ENCODE data around the gene RYR3.

Gene RYR3

GRCh38 chr15:33646744-33647143 lies 336.0 kb downstream of the RYR3 start:
- H3K79me2 ChIP-seq (ENCODE audit: insufficient read depth, low read length), result no peaks in the 10 kb centered on the region
- no peaks in the 10 kb centered on the region for H4K20me1 ChIP-seq (ENCODE audit: low read depth, low read length)
- no peak overlapping the region for H3K9ac ChIP-seq (ENCODE audit: low read length)
- TF ChIP-seq, protein P1, sequence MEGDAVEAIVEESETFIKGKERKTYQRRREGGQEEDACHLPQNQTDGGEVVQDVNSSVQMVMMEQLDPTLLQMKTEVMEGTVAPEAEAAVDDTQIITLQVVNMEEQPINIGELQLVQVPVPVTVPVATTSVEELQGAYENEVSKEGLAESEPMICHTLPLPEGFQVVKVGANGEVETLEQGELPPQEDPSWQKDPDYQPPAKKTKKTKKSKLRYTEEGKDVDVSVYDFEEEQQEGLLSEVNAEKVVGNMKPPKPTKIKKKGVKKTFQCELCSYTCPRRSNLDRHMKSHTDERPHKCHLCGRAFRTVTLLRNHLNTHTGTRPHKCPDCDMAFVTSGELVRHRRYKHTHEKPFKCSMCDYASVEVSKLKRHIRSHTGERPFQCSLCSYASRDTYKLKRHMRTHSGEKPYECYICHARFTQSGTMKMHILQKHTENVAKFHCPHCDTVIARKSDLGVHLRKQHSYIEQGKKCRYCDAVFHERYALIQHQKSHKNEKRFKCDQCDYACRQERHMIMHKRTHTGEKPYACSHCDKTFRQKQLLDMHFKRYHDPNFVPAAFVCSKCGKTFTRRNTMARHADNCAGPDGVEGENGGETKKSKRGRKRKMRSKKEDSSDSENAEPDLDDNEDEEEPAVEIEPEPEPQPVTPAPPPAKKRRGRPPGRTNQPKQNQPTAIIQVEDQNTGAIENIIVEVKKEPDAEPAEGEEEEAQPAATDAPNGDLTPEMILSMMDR (IDR thresholded peaks at IDR 0.05; ENCODE audit: insufficient read depth, low read length, poor library complexity, severe bottlenecking), result no peak
- TF ChIP-seq EZH2phosphoT487 (conservative IDR thresholded peaks at IDR 0.05; ENCODE audit: low read length), result no peak
- H2AFZ ChIP-seq (ENCODE audit: low read depth, low read length, severe bottlenecking), result no peak overlapping the region
- H3K27ac ChIP-seq (ENCODE audit: low read depth, low read length), result no peak overlapping the region
- no peaks in the 10 kb centered on the region for H3K36me3 ChIP-seq (ENCODE audit: low read length)
- no peak overlapping the region for H3K4me3 ChIP-seq (ENCODE audit: insufficient read depth, low read length, poor library complexity, severe bottlenecking)
- H3K27me3 ChIP-seq (ENCODE audit: low read length), result peaks cover 3% of the 10 kb centered on the region; the same call in 1 of the 2 replicates
- H3K4me2 ChIP-seq (ENCODE audit: low read depth, low read length, poor library complexity, severe bottlenecking), result no peak overlapping the region
- H3F3A ChIP-seq (ENCODE audit: insufficient read depth), result no peaks in the 10 kb centered on the region
- H3K9me2 ChIP-seq (replicated peaks; ENCODE audit: insufficient read depth, low read length), result no peaks in the 10 kb centered on the region
- H3K9me3 ChIP-seq (ENCODE audit: insufficient read depth, low read length), result no peaks in the 10 kb centered on the region

DNA sequence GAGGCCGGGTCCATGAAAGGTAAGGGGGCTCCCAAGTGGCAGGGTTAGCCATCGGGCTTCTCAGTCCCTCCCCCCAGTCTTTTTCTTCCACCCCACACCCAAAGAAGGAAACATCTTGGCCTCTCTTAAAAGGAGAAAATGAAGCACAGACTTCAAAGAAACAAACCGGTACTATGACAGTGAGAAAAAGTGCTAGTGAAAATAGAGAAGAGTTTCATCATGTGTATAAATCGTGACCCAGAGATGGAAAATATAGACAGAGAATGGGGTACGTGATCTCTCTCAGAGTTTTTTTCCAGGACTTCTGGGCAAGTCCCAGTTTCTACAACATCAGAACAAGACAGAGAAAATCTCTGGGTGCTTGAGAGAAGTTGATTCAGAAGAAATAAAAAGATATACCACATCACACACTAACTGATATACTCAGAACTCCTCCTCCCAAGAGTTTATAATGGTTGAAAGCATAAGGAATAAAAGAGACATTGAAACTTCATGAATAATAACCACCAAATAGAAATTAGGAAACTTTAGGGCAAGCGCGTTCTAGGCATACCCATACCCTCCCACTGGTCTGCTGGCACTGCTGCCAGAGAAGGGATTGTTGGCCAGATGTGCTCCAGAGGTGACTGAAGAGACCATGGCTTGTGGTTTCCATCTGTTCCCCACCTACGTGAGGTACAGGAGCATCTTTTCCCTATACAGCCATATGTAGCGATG lies 338.6 kb downstream of the RYR3 start:
- no peak overlapping the region for H2AFZ ChIP-seq (ENCODE audit: low read depth, low read length, severe bottlenecking)
- H3F3A ChIP-seq (ENCODE audit: insufficient read depth), result no peaks in the 10 kb centered on the region
- no peak overlapping the region for H3K9ac ChIP-seq (ENCODE audit: low read length)
- no peaks in the 10 kb centered on the region for H3K36me3 ChIP-seq (ENCODE audit: low read length)
- H3K9me3 ChIP-seq (ENCODE audit: insufficient read depth, low read length), result no peaks in the 10 kb centered on the region
- no peaks in the 10 kb centered on the region for H3K79me2 ChIP-seq (ENCODE audit: insufficient read depth, low read length)
- TF ChIP-seq, protein P1 (IDR thresholded peaks at IDR 0.05; ENCODE audit: insufficient read depth, low read length, poor library complexity, severe bottlenecking), result no peak
- no peak for TF ChIP-seq EZH2phosphoT487 (conservative IDR thresholded peaks at IDR 0.05; ENCODE audit: low read length)
- H3K9me2 ChIP-seq (replicated peaks; ENCODE audit: insufficient read depth, low read length), result no peaks in the 10 kb centered on the region
- no peak overlapping the region for H3K27ac ChIP-seq (ENCODE audit: low read depth, low read length)
- H3K4me2 ChIP-seq (ENCODE audit: low read depth, low read length, poor library complexity, severe bottlenecking), result no peak overlapping the region
- peaks cover 3% of the 10 kb centered on the region; the same call in 1 of the 2 replicates for H3K27me3 ChIP-seq (ENCODE audit: low read length)
- no peaks in the 10 kb centered on the region for H4K20me1 ChIP-seq (ENCODE audit: low read depth, low read length)
- no peak overlapping the region for H3K4me3 ChIP-seq (ENCODE audit: insufficient read depth, low read length, poor library complexity, severe bottlenecking)

DNA sequence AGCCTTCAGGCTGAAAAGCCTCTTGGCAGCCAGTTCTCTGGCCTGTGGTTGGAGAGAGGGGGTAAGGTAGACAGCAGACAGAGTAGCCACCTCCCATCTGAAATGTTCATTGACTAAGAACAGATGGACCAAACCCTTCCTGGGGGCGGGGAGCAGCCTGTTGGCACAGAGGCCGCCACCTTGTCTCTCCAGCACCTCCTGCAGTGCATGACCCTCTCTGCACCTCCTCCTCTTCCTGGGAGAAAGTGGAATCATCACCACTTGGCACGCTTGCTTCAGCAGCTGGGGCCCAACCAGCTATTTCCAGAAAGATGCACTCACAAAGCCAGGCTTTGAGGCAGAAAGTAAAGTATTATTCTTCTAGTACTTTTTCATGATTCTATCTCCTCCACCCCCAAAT lies 344.1 kb downstream of the RYR3 start:
- no peak overlapping the region for H3K4me2 ChIP-seq (ENCODE audit: low read depth, low read length, poor library complexity, severe bottlenecking)
- H3F3A ChIP-seq (ENCODE audit: insufficient read depth), result no peaks in the 10 kb centered on the region
- no peak for TF ChIP-seq EZH2phosphoT487 (conservative IDR thresholded peaks at IDR 0.05; ENCODE audit: low read length)
- TF ChIP-seq, protein P1 (IDR thresholded peaks at IDR 0.05; ENCODE audit: insufficient read depth, low read length, poor library complexity, severe bottlenecking), result no peak
- no peak overlapping the region for H3K4me3 ChIP-seq (ENCODE audit: insufficient read depth, low read length, poor library complexity, severe bottlenecking)
- no peaks in the 10 kb centered on the region for H4K20me1 ChIP-seq (ENCODE audit: low read depth, low read length)
- no peaks in the 10 kb centered on the region for H3K9me2 ChIP-seq (replicated peaks; ENCODE audit: insufficient read depth, low read length)
- no peaks in the 10 kb centered on the region for H3K36me3 ChIP-seq (ENCODE audit: low read length)
- no peak overlapping the region for H3K27ac ChIP-seq (ENCODE audit: low read depth, low read length)
- H2AFZ ChIP-seq (ENCODE audit: low read depth, low read length, severe bottlenecking), result no peak overlapping the region
- H3K27me3 ChIP-seq (ENCODE audit: low read length), result no peaks in the 10 kb centered on the region
- H3K9me3 ChIP-seq (ENCODE audit: insufficient read depth, low read length), result no peaks in the 10 kb centered on the region
- no peak overlapping the region for H3K9ac ChIP-seq (ENCODE audit: low read length)
- no peaks in the 10 kb centered on the region for H3K79me2 ChIP-seq (ENCODE audit: insufficient read depth, low read length)

Data from SU-DHL-6 (cell line).